Epidermal melanocyte (primary cell): ENCODE results near the gene PAPSS1.
A peak's percentile ranks its signal among the peaks of the same experiment; 100 is the strongest.

Source experiments
- DNase-seq: peaks from one replicate; pipeline ENCODE4 v3.0.0; 2011; ENCODE audit warnings: low spot score; ENCODE audit not compliant: insufficient read length

PAPSS1 gene

GRCh38 chr4:107629318-107629717 lies 90.7 kb downstream of the PAPSS1 start:
- no peak for DNase-seq

- DNase-seq: no peak
Measured at GRCh38 chr4:107625391-107625902, 94.6 kb downstream of the PAPSS1 start.

GRCh38 chr4:107624024-107624423 lies 96.0 kb downstream of the PAPSS1 start:
- no peak for DNase-seq

- no peak for DNase-seq
Measured at GRCh38 chr4:107622006-107622405, 98.0 kb downstream of the PAPSS1 start.

- DNase-seq: no peak
Measured at GRCh38 chr4:107619731-107620130, 100.3 kb downstream of the PAPSS1 start.

GRCh38 chr4:107619066-107619465 lies 101.0 kb downstream of the PAPSS1 start:
- DNase-seq: peak; percentile 55

GRCh38 chr4:107618656-107619055 lies 101.4 kb downstream of the PAPSS1 start:
- DNase-seq: no peak

GRCh38 chr4:107616838-107617389 lies 103.1 kb downstream of the PAPSS1 start:
- DNase-seq: no peak

GRCh38 chr4:107615809-107616208 lies 104.2 kb downstream of the PAPSS1 start:
- no peak for DNase-seq

- DNase-seq: no peak
Measured at GRCh38 chr4:107603430-107603829, 116.6 kb downstream of the PAPSS1 start.

GRCh38 chr4:107600983-107601382 lies 119.1 kb downstream of the PAPSS1 start:
- DNase-seq: no peak

GRCh38 chr4:107600436-107600835 lies 119.6 kb downstream of the PAPSS1 start:
- no peak for DNase-seq

GRCh38 chr4:107599841-107600240 lies 120.2 kb downstream of the PAPSS1 start:
- DNase-seq: no peak

- no peak for DNase-seq
Measured at GRCh38 chr4:107593230-107593629, 126.8 kb downstream of the PAPSS1 start.

GRCh38 chr4:107592519-107592918 lies 127.5 kb downstream of the PAPSS1 start:
- DNase-seq: no peak

GRCh38 chr4:107589269-107589668 lies 130.8 kb downstream of the PAPSS1 start:
- DNase-seq: no peak

GRCh38 chr4:107586371-107586770 lies 133.7 kb downstream of the PAPSS1 start:
- DNase-seq: no peak

- DNase-seq: no peak
Measured at GRCh38 chr4:107579099-107579498, 140.9 kb downstream of the PAPSS1 start.

- no peak for DNase-seq
Measured at GRCh38 chr4:107578321-107578720, 141.7 kb downstream of the PAPSS1 start.

GRCh38 chr4:107577743-107578142 lies 142.3 kb downstream of the PAPSS1 start:
- DNase-seq: no peak

GRCh38 chr4:107575243-107575642 lies 144.8 kb downstream of the PAPSS1 start:
- no peak for DNase-seq

GRCh38 chr4:107572281-107572680 lies 147.8 kb downstream of the PAPSS1 start:
- no peak for DNase-seq

GRCh38 chr4:107570952-107571351 lies 149.1 kb downstream of the PAPSS1 start:
- DNase-seq: no peak

GRCh38 chr4:107564326-107564725 lies 155.7 kb downstream of the PAPSS1 start:
- no peak for DNase-seq
